NCI-H226 (cell line): ENCODE data around the gene TRIM47.

ENCODE experiments used
- DNase-seq: peaks from one replicate; pipeline ENCODE4 v3.0.0-alpha.2; 2015

TRIM47 gene

GRCh38 chr17:75845058-75845711 lies 33.2 kb downstream of the TRIM47 start:
- DNase-seq = peak; percentile 36

GRCh38 chr17:75844530-75845057 lies 33.8 kb downstream of the TRIM47 start:
- peak; percentile 29 for DNase-seq

- DNase-seq = no peak
Observed at GRCh38 chr17:75843577-75844529, 34.5 kb downstream of the TRIM47 start, which contains the start of gene UNC13D. TSS of gene UNC13D (minus strand) at chr17:75844404. CDS start at chr17:75844337, 67 bp downstream.

- DNase-seq = no peak
Observed at GRCh38 chr17:75842963-75843576, 35.3 kb downstream of the TRIM47 start.

GRCh38 chr17:75842411-75842810 lies 36.0 kb downstream of the TRIM47 start:
- no peak for DNase-seq

GRCh38 chr17:75840799-75841164 lies 37.6 kb downstream of the TRIM47 start:
- no peak for DNase-seq

GRCh38 chr17:75839942-75840798 lies 38.2 kb downstream of the TRIM47 start:
- no peak for DNase-seq

- no peak for DNase-seq
Observed at GRCh38 chr17:75838410-75838809, 40.0 kb downstream of the TRIM47 start.

- no peak for DNase-seq
Observed at GRCh38 chr17:75837899-75838298, 40.5 kb downstream of the TRIM47 start.

- DNase-seq = no peak
Observed at GRCh38 chr17:75836605-75837004, 41.8 kb downstream of the TRIM47 start.

GRCh38 chr17:75835654-75835987 lies 42.8 kb downstream of the TRIM47 start:
- DNase-seq = no peak

GRCh38 chr17:75834928-75835653 lies 43.3 kb downstream of the TRIM47 start:
- no peak for DNase-seq

GRCh38 chr17:75834279-75834920 lies 44.0 kb downstream of the TRIM47 start:
- no peak for DNase-seq

- no peak for DNase-seq
Observed at GRCh38 chr17:75832652-75833400, 45.6 kb downstream of the TRIM47 start.

- DNase-seq = peak; percentile 22
Observed at GRCh38 chr17:75832164-75832651, 46.2 kb downstream of the TRIM47 start.

- DNase-seq = no peak
Observed at GRCh38 chr17:75831032-75831571, 47.3 kb downstream of the TRIM47 start.

- no peak for DNase-seq
Observed at GRCh38 chr17:75830164-75831031, 48.0 kb downstream of the TRIM47 start.

- no peak for DNase-seq
Observed at GRCh38 chr17:75829747-75830146, 48.6 kb downstream of the TRIM47 start.

GRCh38 chr17:75828741-75829140 lies 49.6 kb downstream of the TRIM47 start:
- DNase-seq = no peak
